Measurements from ENCODE around the gene RBBP4.
"Not testable (repeated sequence)": the region's sequence is repeated elsewhere in the genome, so short reads cannot be mapped to it uniquely, and the experiment has no call there.

Gene RBBP4

GRCh38 chr1:32650752-32651460 is at the start of gene RBBP4:
Gene RBBP4, plus strand, starts transcription at chr1:32651208. Its CDS starts 99 bp downstream, at chr1:32651307.
- DNase-seq (ENCODE audit: low read depth), result peak; percentile 98

- no peak for DNase-seq (ENCODE audit: low read depth)
These were observed 45.1 kb upstream of the RBBP4 start for GRCh38 chr1:32605711-32606424.

GRCh38 chr1:32606565-32607371 is 44.2 kb upstream of the RBBP4 start:
- no peak for DNase-seq (ENCODE audit: low read depth)

GRCh38 chr1:32609180-32609579 is 41.8 kb upstream of the RBBP4 start:
- DNase-seq (ENCODE audit: low read depth), result no peak

- DNase-seq (ENCODE audit: low read depth), result no peak
These were observed 39.2 kb upstream of the RBBP4 start for GRCh38 chr1:32611859-32612188.

GRCh38 chr1:32612189-32612881 is 38.7 kb upstream of the RBBP4 start:
- peak; percentile 6 for DNase-seq (ENCODE audit: low read depth)

GRCh38 chr1:32613472-32613871 is 37.5 kb upstream of the RBBP4 start:
- no peak for DNase-seq (ENCODE audit: low read depth)

GRCh38 chr1:32618673-32619221 is 32.3 kb upstream of the RBBP4 start:
- DNase-seq (ENCODE audit: low read depth), result no peak

GRCh38 chr1:32619701-32620485 is 31.1 kb upstream of the RBBP4 start:
- no peak for DNase-seq (ENCODE audit: low read depth)

GRCh38 chr1:32622205-32622604 is 28.8 kb upstream of the RBBP4 start:
- no peak for DNase-seq (ENCODE audit: low read depth)

- no peak for DNase-seq (ENCODE audit: low read depth)
These were observed 28.0 kb upstream of the RBBP4 start for GRCh38 chr1:32622806-32623681.

GRCh38 chr1:32623775-32624174 is 27.2 kb upstream of the RBBP4 start:
- no peak for DNase-seq (ENCODE audit: low read depth)

GRCh38 chr1:32626176-32626575 is 24.8 kb upstream of the RBBP4 start:
- no peak for DNase-seq (ENCODE audit: low read depth)

GRCh38 chr1:32627596-32628162 is 23.3 kb upstream of the RBBP4 start:
- no peak for DNase-seq (ENCODE audit: low read depth)

GRCh38 chr1:32630173-32630572 is 20.8 kb upstream of the RBBP4 start:
- DNase-seq (ENCODE audit: low read depth), result not testable (repeated sequence)

GRCh38 chr1:32632829-32633228 is 18.2 kb upstream of the RBBP4 start:
- DNase-seq (ENCODE audit: low read depth), result no peak

GRCh38 chr1:32635508-32636277 is 15.3 kb upstream of the RBBP4 start:
- no peak for DNase-seq (ENCODE audit: low read depth)

GRCh38 chr1:32636914-32637645 is 13.9 kb upstream of the RBBP4 start:
- DNase-seq (ENCODE audit: low read depth), result no peak
